CD4-positive, alpha-beta memory T cell (primary cell): ENCODE data around the gene EOGT. TPM values are rescaled to one million over a fixed set of nuclear protein-coding genes. Genes with fewer than 3 reads are reported as not detected.

Experiments
- CTCF ChIA-PET: fragments of 350-600 bp; sonication (Branson Sonifier 250); formaldehyde crosslinking; loops from one replicate; lab custom pipeline; 2021; ENCODE audit warnings: inconsistent platforms; ENCODE audit not compliant: partially characterized antibody; lab: Charles Lee
- POLR2A ChIA-PET: fragments of 350-600 bp; sonication (Branson Sonifier 250); formaldehyde crosslinking; loops from one replicate; lab custom pipeline; 2021; ENCODE audit not compliant: partially characterized antibody; lab: Charles Lee
- DNase-seq, 5 donors: peaks; one replicate each; pipeline versions ENCODE4 v3.0.0 to v3.0.0-alpha.2; 2020 to 2022; ENCODE audit warnings: mixed read lengths in 1 of 5
- H3K27ac ChIP-seq: one replicate; pipeline ENCODE4 v1.7.0; 2013; ENCODE audit warnings: low read depth, low read length
- H3K27me3 ChIP-seq: 2 replicates; pipeline ENCODE4 v1.7.0; 2013; ENCODE audit warnings: mild to moderate bottlenecking, low read length, moderate library complexity; ENCODE audit not compliant: insufficient read depth
- H3K36me3 ChIP-seq: 2 replicates; pipeline ENCODE4 v1.7.0; 2013; ENCODE audit warnings: mild to moderate bottlenecking, low read length, moderate library complexity; ENCODE audit not compliant: insufficient read depth
- H3K4me1 ChIP-seq: 2 replicates; pipeline ENCODE4 v1.7.0; 2013; ENCODE audit warnings: mild to moderate bottlenecking, low read length, moderate library complexity; ENCODE audit not compliant: insufficient read depth
- H3K4me3 ChIP-seq, 2 donors: one replicate each; pipeline ENCODE4 v1.7.0; 2013; ENCODE audit warnings: low read length in 2 of 2, mild to moderate bottlenecking in 1 of 2
- H3K9me3 ChIP-seq, 2 donors: one replicate each; pipeline ENCODE4 v1.7.0; 2013; ENCODE audit warnings: low read length in 2 of 2, control low read depth in 1 of 2; ENCODE audit not compliant: control insufficient read depth in 1 of 2
- H3K27ac Mint-ChIP-seq, 7 donors: one replicate each; pipeline ENCODE4 v1.8.0; 2020 to 2021; ENCODE audit warnings: mixed read lengths in 7 of 7, mild to moderate bottlenecking in 6 of 7, inconsistent platforms in 3 of 7, moderate library complexity in 3 of 7
- H3K27me3 Mint-ChIP-seq, 2 donors: one replicate each; pipeline ENCODE4 v1.8.0; 2020 to 2021; ENCODE audit warnings: mixed read lengths in 2 of 2
- H3K36me3 Mint-ChIP-seq, 2 donors: one replicate each; pipeline ENCODE4 v1.8.0; 2020 to 2021; ENCODE audit warnings: mixed read lengths in 2 of 2, inconsistent platforms in 1 of 2, mild to moderate bottlenecking in 1 of 2
- H3K4me1 Mint-ChIP-seq, 4 donors: one replicate each; pipeline ENCODE4 v1.8.0; 2020 to 2021; ENCODE audit warnings: mixed read lengths in 4 of 4, mild to moderate bottlenecking in 1 of 4
- H3K4me3 Mint-ChIP-seq, 8 donors: one replicate each; pipeline ENCODE4 v1.8.0; 2020 to 2021; ENCODE audit warnings: mixed read lengths in 8 of 8, mild to moderate bottlenecking in 7 of 8, moderate library complexity in 6 of 8, inconsistent platforms in 3 of 8
- H3K9me3 Mint-ChIP-seq, 8 donors: one replicate each; pipeline ENCODE4 v1.8.0; 2020 to 2021; ENCODE audit warnings: mixed read lengths in 8 of 8, mild to moderate bottlenecking in 5 of 8, inconsistent platforms in 3 of 8, moderate library complexity in 1 of 8
- intact Hi-C: fragments of 100-400 bp; cut with micrococcal nuclease; formaldehyde crosslinking; loops from one replicate; pipeline ENCODE4 v1.15.1; 2023
- polyA plus RNA-seq, 2 donors: library from polyadenylated mRNA; unstranded; fragments of 300-500 nt; fragmentation: Illumina TruSeq; gene quantifications; one replicate each; pipeline ENCODE4 v1.2.3, GENCODE V29; 2021
- total RNA-seq, 2 experiments: library from RNA; stranded (reverse); gene quantifications; one replicate each; pipeline ENCODE4 v1.2.3, GENCODE V29; 2021

The EOGT gene
- total and polyA plus RNA-seq, 4 experiments from 2014 or later: 8.2 to 28.6 (median 18.0) TPM

GRCh38 chr3:69051756-69052471 is 38.4 kb upstream of the EOGT start, which contains the start of gene TMF1:
Gene TMF1, minus strand, starts transcription at chr3:69052333. Its CDS starts 247 bp downstream, at chr3:69052086.
- H3K9me3 Mint-ChIP-seq: peaks cover 0 to 2% (median 0%) of the 10 kb centered on the region in 8 donors
- no peaks in the 10 kb centered on the region for H3K27me3 Mint-ChIP-seq
- H3K4me1 Mint-ChIP-seq: peaks cover 32 to 62% (median 41%) of the 10 kb centered on the region in 4 donors
- peak within 1 kb of the TSS; percentile 94 to 99 (median 98) for H3K4me3 Mint-ChIP-seq
- peak within 1 kb of the TSS; percentile 82 to 98 for H3K4me3 ChIP-seq
- H3K36me3 ChIP-seq: peaks cover 26% of the 10 kb centered on the region
- no peaks in the 10 kb centered on the region for H3K9me3 ChIP-seq
- ChIA-PET POLR2A (interaction anchor here (0.6 to 6.8 kb wide), 17 partner anchors 8 to 148 kb away, joined by 3 to 287 read pairs (median 6); partner anchors contain the start of genes ARL6IP5, EOGT and UBA3), CTCF (interaction anchor here (0.9 to 6.0 kb wide), 8 partner anchors 22 to 68 kb away, joined by 3 to 33 read pairs (median 4); partner anchors contain the start of genes ARL6IP5 and EOGT)
- H3K36me3 Mint-ChIP-seq: peaks cover 21 to 49% of the 10 kb centered on the region in 2 donors
- H3K27ac ChIP-seq: peak within 1 kb of the TSS; percentile 96
- H3K27me3 ChIP-seq: no peaks in the 10 kb centered on the region
- DNase-seq: peak; percentile 96 to 99 (median 98)
- H3K27ac Mint-ChIP-seq: peak within 1 kb of the TSS; percentile 97 to 100 (median 99)
- intact Hi-C loops: loop anchor here (1.0 to 2.0 kb wide), 4 partner anchors 28 to 147 kb away; partner anchors contain the start of genes ARL6IP5, EOGT and UBA3
- peaks cover 49% of the 10 kb centered on the region for H3K4me1 ChIP-seq

DNA sequence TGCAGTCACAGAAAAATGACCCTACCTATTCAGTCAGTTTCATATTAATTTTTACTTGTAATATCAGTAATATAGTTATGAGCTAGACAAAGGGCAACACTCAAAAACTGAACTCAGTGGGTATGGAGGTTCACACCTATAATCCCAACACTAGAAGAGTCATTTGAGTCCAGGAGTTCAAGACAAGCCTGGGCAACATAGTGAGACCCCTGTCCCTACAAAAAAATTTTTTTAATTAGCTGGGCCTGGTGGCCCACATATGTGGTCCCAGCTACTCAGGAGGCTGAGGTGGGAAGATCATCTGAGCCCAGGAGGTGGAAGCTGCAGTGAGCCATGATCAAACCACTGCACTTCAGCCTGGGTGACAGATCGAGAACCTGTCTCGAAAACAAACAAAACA is 35.5 kb upstream of the EOGT start:
- ChIA-PET POLR2A (interaction anchor here (6.8 kb wide), 1 partner anchor 38 kb away, joined by 287 read pairs; the partner anchor contains the start of genes ARL6IP5 and UBA3), CTCF (interaction anchor here (1.1 to 6.0 kb wide), 3 partner anchors 36 to 72 kb away, joined by 4 to 33 read pairs (median 6); partner anchors contain the start of gene ARL6IP5)
- Histone ChIP-seq H3K27ac (no peak overlapping the region), H3K4me1 (peaks cover 59% of the 10 kb centered on the region), H3K27me3 (no peaks in the 10 kb centered on the region), H3K9me3 (no peaks in the 10 kb centered on the region), H3K4me3 (no peak overlapping the region), H3K36me3 (peaks cover 22% of the 10 kb centered on the region)
- Mint-ChIP-seq H3K27me3 (no peaks in the 10 kb centered on the region), H3K9me3 (peaks cover 0 to 2% (median 0%) of the 10 kb centered on the region in 8 donors), H3K36me3 (peaks cover 27 to 60% of the 10 kb centered on the region in 2 donors), H3K4me1 (peaks cover 39 to 70% (median 48%) of the 10 kb centered on the region in 4 donors), H3K27ac (peak overlapping the region in 2 of 7 donors; percentile 72 to 99), H3K4me3 (peak overlapping the region in 6 of 8 donors; percentile 40 to 80 (median 58))
- intact Hi-C loops: no loop called here
- DNase-seq: no peak

GRCh38 chr3:69044608-69045007 is 31.1 kb upstream of the EOGT start:
- Mint-ChIP-seq H3K4me3 (no peak overlapping the region), H3K27me3 (no peaks in the 10 kb centered on the region), H3K27ac (peak overlapping the region in 4 of 7 donors; percentile 2 to 88 (median 12)), H3K36me3 (peaks cover 43 to 62% of the 10 kb centered on the region in 2 donors), H3K4me1 (peaks cover 29 to 44% (median 32%) of the 10 kb centered on the region in 4 donors), H3K9me3 (no peaks in the 10 kb centered on the region)
- POLR2A ChIA-PET: interaction anchor here (0.7 to 1.0 kb wide), 2 partner anchors 47 to 64 kb away, joined by 3 to 4 read pairs; no protein-coding TSS in a partner anchor
- CTCF ChIA-PET: interaction anchor here (1.4 kb wide), 1 partner anchor 42 kb away, joined by 3 read pairs; no protein-coding TSS in a partner anchor
- DNase-seq: no peak
- Histone ChIP-seq H3K27me3 (no peaks in the 10 kb centered on the region), H3K27ac (no peak overlapping the region), H3K4me1 (peaks cover 36% of the 10 kb centered on the region), H3K4me3 (no peak overlapping the region), H3K36me3 (peaks cover 33% of the 10 kb centered on the region), H3K9me3 (no peaks in the 10 kb centered on the region)
- intact Hi-C loops: no loop called here

- no peaks in the 10 kb centered on the region for H3K9me3 Mint-ChIP-seq
- H3K27ac Mint-ChIP-seq: no peak overlapping the region
- no peak for DNase-seq
- Histone ChIP-seq H3K4me1 (no peaks in the 10 kb centered on the region), H3K27ac (no peak overlapping the region), H3K36me3 (peaks cover 57% of the 10 kb centered on the region), H3K9me3 (no peaks in the 10 kb centered on the region), H3K4me3 (no peak overlapping the region), H3K27me3 (no peaks in the 10 kb centered on the region)
- H3K27me3 Mint-ChIP-seq: no peaks in the 10 kb centered on the region
- H3K4me3 Mint-ChIP-seq: no peak overlapping the region
- CTCF ChIA-PET: no interaction called here
- peaks cover 54 to 70% of the 10 kb centered on the region in 2 donors for H3K36me3 Mint-ChIP-seq
- H3K4me1 Mint-ChIP-seq: peaks cover 0 to 7% (median 3%) of the 10 kb centered on the region in 4 donors
- intact Hi-C loops: no loop called here
- POLR2A ChIA-PET: interaction anchor here (0.7 kb wide), 1 partner anchor 18 kb away, joined by 3 read pairs; no protein-coding TSS in a partner anchor
Measured at GRCh38 chr3:69033470-69033869, 20.0 kb upstream of the EOGT start.

GRCh38 chr3:69032737-69033136 is 19.3 kb upstream of the EOGT start:
- Mint-ChIP-seq H3K36me3 (peaks cover 55 to 69% of the 10 kb centered on the region in 2 donors), H3K9me3 (no peaks in the 10 kb centered on the region), H3K27me3 (no peaks in the 10 kb centered on the region), H3K4me1 (peaks cover 0 to 7% (median 3%) of the 10 kb centered on the region in 4 donors), H3K27ac (peak overlapping the region in 3 of 7 donors; percentile 6 to 46 (median 30)), H3K4me3 (no peak overlapping the region)
- ChIA-PET CTCF (no interaction called here), POLR2A (interaction anchor here (0.7 kb wide), 1 partner anchor 19 kb away, joined by 3 read pairs; no protein-coding TSS in a partner anchor)
- H3K9me3 ChIP-seq: no peaks in the 10 kb centered on the region
- no peak overlapping the region for H3K4me3 ChIP-seq
- no peaks in the 10 kb centered on the region for H3K4me1 ChIP-seq
- H3K27ac ChIP-seq: no peak overlapping the region
- peaks cover 57% of the 10 kb centered on the region for H3K36me3 ChIP-seq
- H3K27me3 ChIP-seq: no peaks in the 10 kb centered on the region
- no peak for DNase-seq
- intact Hi-C loops: no loop called here

- Histone ChIP-seq H3K27ac (no peak overlapping the region), H3K4me3 (no peak overlapping the region), H3K9me3 (no peaks in the 10 kb centered on the region), H3K36me3 (peaks cover 60% of the 10 kb centered on the region), H3K4me1 (no peaks in the 10 kb centered on the region), H3K27me3 (no peaks in the 10 kb centered on the region)
- Mint-ChIP-seq H3K36me3 (peaks cover 58 to 72% of the 10 kb centered on the region in 2 donors), H3K9me3 (no peaks in the 10 kb centered on the region), H3K4me1 (peaks cover 0 to 7% (median 3%) of the 10 kb centered on the region in 4 donors), H3K27ac (no peak overlapping the region), H3K27me3 (no peaks in the 10 kb centered on the region), H3K4me3 (no peak overlapping the region)
- ChIA-PET CTCF (no interaction called here), POLR2A (interaction anchor here (0.6 to 1.0 kb wide), 2 partner anchors 19 kb away, joined by 3 to 4 read pairs; partner anchors contain the start of gene EOGT)
- no peak for DNase-seq
- intact Hi-C loops: no loop called here
Measured at GRCh38 chr3:69032142-69032541, 18.7 kb upstream of the EOGT start.
